T-helper 2 cell treated with Interferon-gamma antibody and Interleukin-4, amounts not matched to agents 5 μg/mL and 100 μg/mL, for 36 hours (primary cell): ENCODE data around the gene NMUR2.

ENCODE experiments used
- DNase-seq: peaks from one replicate; pipeline ENCODE4 v3.0.0; 2021; ENCODE audit warnings: low spot score
- H3K27ac Mint-ChIP-seq: one replicate; pipeline ENCODE4 v1.8.0; 2021; ENCODE audit warnings: mild to moderate bottlenecking, mixed read lengths
- H3K27me3 Mint-ChIP-seq: one replicate; pipeline ENCODE4 v1.8.0; 2021; ENCODE audit warnings: low read depth, mixed read lengths
- H3K36me3 Mint-ChIP-seq: one replicate; pipeline ENCODE4 v1.8.0; 2021; ENCODE audit warnings: low read depth, mixed read lengths
- H3K4me1 Mint-ChIP-seq: one replicate; pipeline ENCODE4 v1.8.0; 2021; ENCODE audit warnings: low read depth, mixed read lengths
- H3K4me3 Mint-ChIP-seq: one replicate; pipeline ENCODE4 v1.8.0; 2022; ENCODE audit warnings: mild to moderate bottlenecking, moderate library complexity, mixed read lengths
- H3K9me3 Mint-ChIP-seq: one replicate; pipeline ENCODE4 v1.8.0; 2021; ENCODE audit warnings: mixed read lengths

Gene NMUR2

DNA sequence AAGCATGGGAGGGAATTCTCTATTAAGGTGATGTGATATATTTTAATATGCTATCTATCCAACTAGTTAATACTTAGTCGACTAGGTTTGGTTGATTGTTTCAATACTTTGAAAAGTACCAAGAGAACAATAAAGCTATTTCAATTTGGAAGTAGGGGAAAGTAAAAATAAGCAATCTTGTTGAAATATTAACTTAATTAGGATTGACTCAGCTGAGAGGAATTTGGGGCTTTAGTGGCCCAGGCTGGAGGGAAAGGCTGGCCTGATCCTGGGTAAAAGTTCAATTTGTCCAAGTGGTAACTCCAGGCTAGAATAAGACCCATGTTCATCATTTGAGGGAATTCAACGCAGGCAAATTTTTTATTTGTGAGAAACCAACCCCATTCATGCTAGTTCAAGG, 48.6 kb downstream of the NMUR2 start:
- H3K9me3 Mint-ChIP-seq: no peaks in the 10 kb centered on the region
- no peaks in the 10 kb centered on the region for H3K36me3 Mint-ChIP-seq
- no peak overlapping the region for H3K27ac Mint-ChIP-seq
- no peaks in the 10 kb centered on the region for H3K27me3 Mint-ChIP-seq
- H3K4me1 Mint-ChIP-seq: no peaks in the 10 kb centered on the region
- H3K4me3 Mint-ChIP-seq: no peak overlapping the region
- no peak for DNase-seq

DNA sequence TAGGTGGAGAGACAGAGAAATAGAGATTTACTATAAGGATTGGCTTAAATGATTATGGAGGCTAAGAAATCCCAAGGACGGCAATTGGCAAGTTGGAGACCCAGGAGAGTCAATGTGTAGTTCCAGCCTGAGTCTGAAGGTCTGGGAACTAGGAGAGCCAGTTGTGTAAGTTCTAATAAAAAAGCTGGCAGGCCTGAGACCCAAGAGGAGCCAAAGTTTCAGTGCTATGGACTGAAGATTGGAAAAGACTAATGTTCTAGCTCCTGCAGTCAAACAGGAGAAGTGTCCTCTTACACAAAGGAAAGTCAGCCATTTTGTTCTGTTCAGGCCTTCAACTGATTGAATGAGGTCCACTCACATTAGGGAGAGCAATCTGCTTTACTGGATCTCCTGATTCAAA, 50.0 kb downstream of the NMUR2 start:
- H3K9me3 Mint-ChIP-seq: no peaks in the 10 kb centered on the region
- H3K4me3 Mint-ChIP-seq: no peak overlapping the region

DNA sequence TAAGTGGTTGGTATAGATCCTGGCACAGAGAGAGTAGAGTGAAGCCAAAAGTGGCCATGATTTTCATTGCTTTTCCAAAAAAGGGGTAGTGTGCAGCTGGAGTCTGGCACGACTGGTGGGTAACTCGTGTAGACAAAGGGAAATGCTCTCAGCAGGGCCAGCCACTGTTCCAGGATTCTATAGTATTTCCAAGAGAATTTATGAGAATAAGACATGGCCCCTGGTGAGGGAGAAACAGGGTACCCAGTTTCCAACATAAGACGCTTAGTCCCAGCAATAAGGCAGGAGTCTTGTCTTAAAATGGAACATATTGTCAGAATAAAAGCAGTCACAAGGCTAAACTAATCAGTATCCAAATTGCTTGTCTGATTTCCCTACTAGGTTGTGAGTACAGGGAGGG, 52.1 kb downstream of the NMUR2 start:
- DNase-seq: no peak
- Mint-ChIP-seq H3K4me1 (no peaks in the 10 kb centered on the region), H3K4me3 (no peak overlapping the region), H3K27me3 (no peaks in the 10 kb centered on the region), H3K36me3 (no peaks in the 10 kb centered on the region), H3K9me3 (no peaks in the 10 kb centered on the region), H3K27ac (no peak overlapping the region)

More for the DNA sequence above, 50.0 kb downstream of the NMUR2 start:
- DNase-seq: no peak
- H3K27ac Mint-ChIP-seq: no peak overlapping the region
- H3K4me1 Mint-ChIP-seq: no peaks in the 10 kb centered on the region
- no peaks in the 10 kb centered on the region for H3K27me3 Mint-ChIP-seq
- H3K36me3 Mint-ChIP-seq: no peaks in the 10 kb centered on the region

DNA sequence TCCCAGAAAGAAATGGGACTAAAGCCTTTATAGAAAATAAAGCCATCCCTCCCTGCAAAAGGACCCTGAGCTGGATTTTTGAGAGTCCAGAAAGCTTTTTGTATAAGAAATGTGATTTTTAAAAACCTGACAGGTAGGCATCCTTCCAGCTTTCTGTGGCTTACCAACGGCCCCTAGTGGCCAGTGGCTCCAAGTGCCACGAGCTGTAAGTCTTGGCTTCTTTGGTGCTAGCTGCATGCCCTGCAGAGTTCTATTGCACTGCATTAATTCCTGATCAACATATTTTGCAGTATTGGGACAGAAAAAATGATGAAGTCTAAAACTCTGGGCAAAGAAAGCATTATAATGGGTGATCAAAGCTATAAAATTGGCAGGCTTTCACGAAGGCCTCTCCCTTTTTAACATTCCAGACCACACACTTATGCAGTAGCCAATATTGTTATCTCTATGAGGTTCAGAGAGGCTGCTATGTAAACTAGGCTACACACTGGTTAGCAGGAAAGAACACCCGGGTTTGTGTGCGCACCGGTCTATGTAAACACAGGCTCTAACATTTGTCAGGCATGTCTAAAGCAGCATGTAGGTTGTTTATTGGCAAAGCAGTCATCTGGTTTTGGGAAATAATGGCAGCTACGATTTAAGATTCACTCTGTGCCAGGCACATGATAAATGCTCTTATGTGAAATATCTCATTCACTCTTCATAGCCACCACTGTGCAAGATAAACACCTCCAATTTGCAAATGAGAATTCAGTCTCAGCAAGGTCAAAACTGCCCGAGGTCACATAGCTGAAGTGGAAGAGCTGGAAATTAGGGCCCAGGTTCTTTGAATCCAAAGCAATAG, 55.2 kb downstream of the NMUR2 start:
- Mint-ChIP-seq H3K9me3 (peaks cover 6% of the 10 kb centered on the region), H3K27me3 (no peaks in the 10 kb centered on the region), H3K4me1 (no peaks in the 10 kb centered on the region), H3K27ac (no peak overlapping the region), H3K36me3 (no peaks in the 10 kb centered on the region), H3K4me3 (no peak overlapping the region)
- DNase-seq: no peak
